Stimulated activated naive CD8-positive, alpha-beta T cell treated with anti-CD3 and anti-CD28 coated beads, Interleukin-15, Interleukin-2, amounts not matched to agents 100 ng/mL and 50 ng/mL, for 24 hours (primary cell): ENCODE data around the gene TBC1D22A.

Experiments
- H3K27ac Mint-ChIP-seq: one replicate; pipeline ENCODE4 v1.8.0; 2021; ENCODE audit warnings: mild to moderate bottlenecking, mixed read lengths
- H3K27me3 Mint-ChIP-seq: one replicate; pipeline ENCODE4 v1.8.0; 2021; ENCODE audit warnings: mixed read lengths
- H3K36me3 Mint-ChIP-seq: one replicate; pipeline ENCODE4 v1.8.0; 2021; ENCODE audit warnings: low read depth, mixed read lengths
- H3K4me1 Mint-ChIP-seq: one replicate; pipeline ENCODE4 v1.8.0; 2021; ENCODE audit warnings: low read depth, mixed read lengths
- H3K4me3 Mint-ChIP-seq: one replicate; pipeline ENCODE4 v1.8.0; 2021; ENCODE audit warnings: mild to moderate bottlenecking, mixed read lengths
- H3K9me3 Mint-ChIP-seq: one replicate; pipeline ENCODE4 v1.8.0; 2021; ENCODE audit warnings: mixed read lengths

Gene TBC1D22A

GRCh38 chr22:46788441-46789172 lies 26.2 kb downstream of the TBC1D22A start:
- peak overlapping the region; percentile 20 for H3K4me3 Mint-ChIP-seq
- H3K36me3 Mint-ChIP-seq: peaks cover 35% of the 10 kb centered on the region
- H3K4me1 Mint-ChIP-seq: peaks cover 78% of the 10 kb centered on the region
- H3K27ac Mint-ChIP-seq: peak overlapping the region; percentile 71
- H3K27me3 Mint-ChIP-seq: no peaks in the 10 kb centered on the region
- H3K9me3 Mint-ChIP-seq: no peaks in the 10 kb centered on the region

- Mint-ChIP-seq H3K9me3 (no peaks in the 10 kb centered on the region), H3K4me3 (peak overlapping the region; percentile 80), H3K4me1 (peaks cover 72% of the 10 kb centered on the region), H3K27ac (peak overlapping the region; percentile 99), H3K36me3 (peaks cover 42% of the 10 kb centered on the region), H3K27me3 (no peaks in the 10 kb centered on the region)
Observed at GRCh38 chr22:46789992-46790391, 27.5 kb downstream of the TBC1D22A start.

- Mint-ChIP-seq H3K4me3 (peak overlapping the region; percentile 80), H3K27ac (peak overlapping the region; percentile 99), H3K9me3 (no peaks in the 10 kb centered on the region), H3K27me3 (no peaks in the 10 kb centered on the region), H3K4me1 (peaks cover 65% of the 10 kb centered on the region), H3K36me3 (peaks cover 37% of the 10 kb centered on the region)
Observed at GRCh38 chr22:46791201-46791731, 28.8 kb downstream of the TBC1D22A start.

GRCh38 chr22:46792061-46792796 lies 29.8 kb downstream of the TBC1D22A start:
- Mint-ChIP-seq H3K9me3 (no peaks in the 10 kb centered on the region), H3K4me1 (peaks cover 60% of the 10 kb centered on the region), H3K4me3 (peak overlapping the region; percentile 35), H3K36me3 (peaks cover 34% of the 10 kb centered on the region), H3K27me3 (no peaks in the 10 kb centered on the region), H3K27ac (peak overlapping the region; percentile 99)

GRCh38 chr22:46792841-46793261 lies 30.4 kb downstream of the TBC1D22A start:
- no peaks in the 10 kb centered on the region for H3K9me3 Mint-ChIP-seq
- no peak overlapping the region for H3K4me3 Mint-ChIP-seq
- H3K36me3 Mint-ChIP-seq: peaks cover 37% of the 10 kb centered on the region
- no peaks in the 10 kb centered on the region for H3K27me3 Mint-ChIP-seq
- H3K27ac Mint-ChIP-seq: peak overlapping the region; percentile 99
- peaks cover 55% of the 10 kb centered on the region for H3K4me1 Mint-ChIP-seq

GRCh38 chr22:46793497-46793896 lies 31.0 kb downstream of the TBC1D22A start:
- H3K9me3 Mint-ChIP-seq: no peaks in the 10 kb centered on the region
- H3K27me3 Mint-ChIP-seq: no peaks in the 10 kb centered on the region
- H3K4me1 Mint-ChIP-seq: peaks cover 51% of the 10 kb centered on the region
- no peak overlapping the region for H3K4me3 Mint-ChIP-seq
- peak overlapping the region; percentile 79 for H3K27ac Mint-ChIP-seq
- peaks cover 43% of the 10 kb centered on the region for H3K36me3 Mint-ChIP-seq

- peaks cover 47% of the 10 kb centered on the region for H3K36me3 Mint-ChIP-seq
- H3K9me3 Mint-ChIP-seq: no peaks in the 10 kb centered on the region
- no peak overlapping the region for H3K4me3 Mint-ChIP-seq
- no peak overlapping the region for H3K27ac Mint-ChIP-seq
- peaks cover 48% of the 10 kb centered on the region for H3K4me1 Mint-ChIP-seq
- H3K27me3 Mint-ChIP-seq: no peaks in the 10 kb centered on the region
Observed at GRCh38 chr22:46794067-46794466, 31.6 kb downstream of the TBC1D22A start.

GRCh38 chr22:46794491-46794890 lies 32.0 kb downstream of the TBC1D22A start:
- H3K4me1 Mint-ChIP-seq: peaks cover 44% of the 10 kb centered on the region
- no peak overlapping the region for H3K27ac Mint-ChIP-seq
- no peak overlapping the region for H3K4me3 Mint-ChIP-seq
- H3K36me3 Mint-ChIP-seq: peaks cover 52% of the 10 kb centered on the region
- H3K9me3 Mint-ChIP-seq: no peaks in the 10 kb centered on the region
- no peaks in the 10 kb centered on the region for H3K27me3 Mint-ChIP-seq

GRCh38 chr22:46795140-46795539 lies 32.7 kb downstream of the TBC1D22A start:
- H3K4me3 Mint-ChIP-seq: no peak overlapping the region
- H3K4me1 Mint-ChIP-seq: peaks cover 38% of the 10 kb centered on the region
- H3K9me3 Mint-ChIP-seq: no peaks in the 10 kb centered on the region
- H3K27ac Mint-ChIP-seq: no peak overlapping the region
- peaks cover 58% of the 10 kb centered on the region for H3K36me3 Mint-ChIP-seq
- no peaks in the 10 kb centered on the region for H3K27me3 Mint-ChIP-seq

GRCh38 chr22:46795845-46796565 lies 33.6 kb downstream of the TBC1D22A start:
- H3K27me3 Mint-ChIP-seq: no peaks in the 10 kb centered on the region
- no peak overlapping the region for H3K4me3 Mint-ChIP-seq
- peaks cover 63% of the 10 kb centered on the region for H3K36me3 Mint-ChIP-seq
- no peak overlapping the region for H3K27ac Mint-ChIP-seq
- peaks cover 29% of the 10 kb centered on the region for H3K4me1 Mint-ChIP-seq
- no peaks in the 10 kb centered on the region for H3K9me3 Mint-ChIP-seq

GRCh38 chr22:46796566-46797195 lies 34.2 kb downstream of the TBC1D22A start:
- Mint-ChIP-seq H3K27me3 (no peaks in the 10 kb centered on the region), H3K36me3 (peaks cover 62% of the 10 kb centered on the region), H3K4me1 (peaks cover 22% of the 10 kb centered on the region), H3K4me3 (no peak overlapping the region), H3K27ac (no peak overlapping the region), H3K9me3 (no peaks in the 10 kb centered on the region)

- H3K4me3 Mint-ChIP-seq: no peak overlapping the region
- peaks cover 18% of the 10 kb centered on the region for H3K4me1 Mint-ChIP-seq
- peaks cover 60% of the 10 kb centered on the region for H3K36me3 Mint-ChIP-seq
- H3K9me3 Mint-ChIP-seq: no peaks in the 10 kb centered on the region
- H3K27me3 Mint-ChIP-seq: no peaks in the 10 kb centered on the region
- no peak overlapping the region for H3K27ac Mint-ChIP-seq
Observed at GRCh38 chr22:46797355-46797754, 34.9 kb downstream of the TBC1D22A start.

- no peak overlapping the region for H3K4me3 Mint-ChIP-seq
- H3K36me3 Mint-ChIP-seq: peaks cover 55% of the 10 kb centered on the region
- peaks cover 15% of the 10 kb centered on the region for H3K4me1 Mint-ChIP-seq
- H3K27ac Mint-ChIP-seq: no peak overlapping the region
- no peaks in the 10 kb centered on the region for H3K27me3 Mint-ChIP-seq
- H3K9me3 Mint-ChIP-seq: no peaks in the 10 kb centered on the region
Observed at GRCh38 chr22:46798041-46798365, 35.6 kb downstream of the TBC1D22A start.
